Measurements from ENCODE around the gene TMEM106C. TPM values are rescaled to one million over a fixed set of nuclear protein-coding genes. Genes with fewer than 3 reads are reported as not detected.
"Not testable (repeated sequence)": the region's sequence is repeated elsewhere in the genome, so short reads cannot be mapped to it uniquely, and the experiment has no call there.

The TMEM106C gene
- polyA plus RNA-seq, 1 donor (not counting 4 experiments of a cell fraction or from before 2014, with no cell fraction given), result 134 TPM

DNA sequence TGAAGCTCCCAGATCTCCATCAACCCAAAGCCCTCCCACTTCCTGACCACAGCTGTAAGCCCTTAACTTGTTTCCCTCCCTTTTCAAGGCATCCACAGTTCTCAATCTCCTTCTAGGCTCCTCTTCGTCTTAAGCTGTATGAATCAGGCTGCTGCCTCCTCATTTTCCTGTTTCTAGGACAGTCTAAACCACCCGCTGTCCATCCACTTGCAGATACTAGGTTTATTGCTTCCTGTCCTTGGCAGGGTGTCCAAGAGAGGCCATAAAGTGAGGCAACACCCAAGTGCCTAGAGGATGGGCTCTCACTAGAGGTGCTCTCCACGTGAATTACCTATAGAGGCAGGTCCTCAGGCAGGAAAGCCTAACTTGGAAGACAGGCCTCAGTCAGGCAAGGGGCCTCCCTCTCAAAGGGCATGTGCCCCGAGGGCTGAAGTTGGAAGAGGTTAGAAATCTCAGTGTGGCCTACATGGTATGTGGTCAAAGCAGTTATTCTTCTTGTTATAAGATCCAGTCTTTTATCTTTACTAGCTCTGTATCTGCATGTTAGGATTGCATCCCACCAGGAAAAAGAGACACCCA, 8.8 kb upstream of the TMEM106C start:
- DNase-seq (ENCODE audit: low read depth, low spot score), result no peak
- FAIRE-seq, result peak; percentile 32
- H3K4me1 ChIP-seq (ENCODE audit: control insufficient read depth, extremely low read depth, insufficient read depth, low read length), result peaks cover 42% of the 10 kb centered on the region
- no peak overlapping the region for H3K4me2 ChIP-seq (ENCODE audit: control insufficient read depth, extremely low read depth, insufficient read depth, low read depth, low read length)
- no peaks in the 10 kb centered on the region for H3K9me3 ChIP-seq (ENCODE audit: control insufficient read depth, low read depth, low read length)
- TF ChIP-seq, protein P1, sequence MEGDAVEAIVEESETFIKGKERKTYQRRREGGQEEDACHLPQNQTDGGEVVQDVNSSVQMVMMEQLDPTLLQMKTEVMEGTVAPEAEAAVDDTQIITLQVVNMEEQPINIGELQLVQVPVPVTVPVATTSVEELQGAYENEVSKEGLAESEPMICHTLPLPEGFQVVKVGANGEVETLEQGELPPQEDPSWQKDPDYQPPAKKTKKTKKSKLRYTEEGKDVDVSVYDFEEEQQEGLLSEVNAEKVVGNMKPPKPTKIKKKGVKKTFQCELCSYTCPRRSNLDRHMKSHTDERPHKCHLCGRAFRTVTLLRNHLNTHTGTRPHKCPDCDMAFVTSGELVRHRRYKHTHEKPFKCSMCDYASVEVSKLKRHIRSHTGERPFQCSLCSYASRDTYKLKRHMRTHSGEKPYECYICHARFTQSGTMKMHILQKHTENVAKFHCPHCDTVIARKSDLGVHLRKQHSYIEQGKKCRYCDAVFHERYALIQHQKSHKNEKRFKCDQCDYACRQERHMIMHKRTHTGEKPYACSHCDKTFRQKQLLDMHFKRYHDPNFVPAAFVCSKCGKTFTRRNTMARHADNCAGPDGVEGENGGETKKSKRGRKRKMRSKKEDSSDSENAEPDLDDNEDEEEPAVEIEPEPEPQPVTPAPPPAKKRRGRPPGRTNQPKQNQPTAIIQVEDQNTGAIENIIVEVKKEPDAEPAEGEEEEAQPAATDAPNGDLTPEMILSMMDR (optimal IDR thresholded peaks at IDR 0.05 in 1 of 3, IDR thresholded peaks at IDR 0.05 in 1 of 3, conservative IDR thresholded peaks at IDR 0.05 in 1 of 3; ENCODE audit: extremely low read depth in 1 of 3, insufficient read depth in 2 of 3, low read length in 3 of 3), result no peak
- no peak for TF ChIP-seq EZH2 (IDR thresholded peaks at IDR 0.05; ENCODE audit: low read length)
- no peak overlapping the region for H3K4me3 ChIP-seq (ENCODE audit: control insufficient read depth in 2 of 3, extremely low read depth in 1 of 3, insufficient read depth in 2 of 3, low read depth in 1 of 3, low read length in 3 of 3)
- no peaks in the 10 kb centered on the region for H3K79me2 ChIP-seq (ENCODE audit: control insufficient read depth, insufficient read depth, low read length)
- dilution Hi-C loops (cut with MboI; ENCODE audit: extremely low pct_ligation_motif_present, low sequenced_read_pairs), result no loop called here
- H3K9ac ChIP-seq (ENCODE audit: control insufficient read depth, extremely low read depth, insufficient read depth, low read length), result no peak overlapping the region
- H3K27ac ChIP-seq (ENCODE audit: control insufficient read depth, insufficient read depth, low read length), result no peak overlapping the region
- H3K27me3 ChIP-seq (ENCODE audit: control insufficient read depth, extremely low read depth, insufficient read depth, low read length), result no peaks in the 10 kb centered on the region
- H4K20me1 ChIP-seq (ENCODE audit: control insufficient read depth, extremely low read depth, insufficient read depth, low read length), result no peaks in the 10 kb centered on the region
- no peak overlapping the region for H2AFZ ChIP-seq (ENCODE audit: control insufficient read depth, low read length)
- H3K36me3 ChIP-seq (ENCODE audit: control insufficient read depth in 2 of 2, extremely low read depth in 1 of 2, insufficient read depth in 2 of 2, low read length in 2 of 2), result no peaks in the 10 kb centered on the region
- no peaks in the 10 kb centered on the region for H3K9me1 ChIP-seq (ENCODE audit: control insufficient read depth, extremely low read depth, insufficient read depth, low read length)

- Histone ChIP-seq H3K9me1 (ENCODE audit: control insufficient read depth, extremely low read depth, insufficient read depth, low read length) (no peaks in the 10 kb centered on the region), H3K27ac (ENCODE audit: control insufficient read depth, insufficient read depth, low read length) (no peak overlapping the region), H3K27me3 (ENCODE audit: control insufficient read depth, extremely low read depth, insufficient read depth, low read length) (no peaks in the 10 kb centered on the region), H2AFZ (ENCODE audit: control insufficient read depth, low read length) (no peak overlapping the region), H3K79me2 (ENCODE audit: control insufficient read depth, insufficient read depth, low read length) (no peaks in the 10 kb centered on the region), H4K20me1 (ENCODE audit: control insufficient read depth, extremely low read depth, insufficient read depth, low read length) (no peaks in the 10 kb centered on the region), H3K4me3 (ENCODE audit: control insufficient read depth in 2 of 3, extremely low read depth in 1 of 3, insufficient read depth in 2 of 3, low read depth in 1 of 3, low read length in 3 of 3) (no peak overlapping the region), H3K9ac (ENCODE audit: control insufficient read depth, extremely low read depth, insufficient read depth, low read length) (no peak overlapping the region), H3K4me1 (ENCODE audit: control insufficient read depth, extremely low read depth, insufficient read depth, low read length) (peaks cover 37% of the 10 kb centered on the region), H3K9me3 (ENCODE audit: control insufficient read depth, low read depth, low read length) (no peaks in the 10 kb centered on the region), H3K4me2 (ENCODE audit: control insufficient read depth, extremely low read depth, insufficient read depth, low read depth, low read length) (no peak overlapping the region), H3K36me3 (ENCODE audit: control insufficient read depth in 2 of 2, extremely low read depth in 1 of 2, insufficient read depth in 2 of 2, low read length in 2 of 2) (no peaks in the 10 kb centered on the region)
- no peak for TF ChIP-seq EZH2 (IDR thresholded peaks at IDR 0.05; ENCODE audit: low read length)
- TF ChIP-seq, protein P1 (optimal IDR thresholded peaks at IDR 0.05 in 1 of 3, IDR thresholded peaks at IDR 0.05 in 1 of 3, conservative IDR thresholded peaks at IDR 0.05 in 1 of 3; ENCODE audit: extremely low read depth in 1 of 3, insufficient read depth in 2 of 3, low read length in 3 of 3), result no peak
- dilution Hi-C loops (cut with MboI; ENCODE audit: extremely low pct_ligation_motif_present, low sequenced_read_pairs), result no loop called here
- no peak for DNase-seq (ENCODE audit: low read depth, low spot score)
- peak; percentile 71 for FAIRE-seq
These were observed 8.3 kb upstream of the TMEM106C start for GRCh38 chr12:47955059-47955458.

- H3K27me3 ChIP-seq (ENCODE audit: control insufficient read depth, extremely low read depth, insufficient read depth, low read length); H2AFZ ChIP-seq (ENCODE audit: control insufficient read depth, low read length); H3K79me2 ChIP-seq (ENCODE audit: control insufficient read depth, insufficient read depth, low read length); H3K9me3 ChIP-seq (ENCODE audit: control insufficient read depth, low read depth, low read length); H3K4me3 ChIP-seq (ENCODE audit: control insufficient read depth in 2 of 3, extremely low read depth in 1 of 3, insufficient read depth in 2 of 3, low read depth in 1 of 3, low read length in 3 of 3); H3K27ac ChIP-seq (ENCODE audit: control insufficient read depth, insufficient read depth, low read length); H3K9ac ChIP-seq (ENCODE audit: control insufficient read depth, extremely low read depth, insufficient read depth, low read length); dilution Hi-C loops (cut with MboI; ENCODE audit: extremely low pct_ligation_motif_present, low sequenced_read_pairs); H3K4me2 ChIP-seq (ENCODE audit: control insufficient read depth, extremely low read depth, insufficient read depth, low read depth, low read length); H3K36me3 ChIP-seq (ENCODE audit: control insufficient read depth in 2 of 2, extremely low read depth in 1 of 2, insufficient read depth in 2 of 2, low read length in 2 of 2); DNase-seq (ENCODE audit: low read depth, low spot score); H4K20me1 ChIP-seq (ENCODE audit: control insufficient read depth, extremely low read depth, insufficient read depth, low read length); H3K9me1 ChIP-seq (ENCODE audit: control insufficient read depth, extremely low read depth, insufficient read depth, low read length); FAIRE-seq: not testable (repeated sequence)
- H3K4me1 ChIP-seq (ENCODE audit: control insufficient read depth, extremely low read depth, insufficient read depth, low read length), result peaks cover 16% of the 10 kb centered on the region
These were observed 5.7 kb upstream of the TMEM106C start for GRCh38 chr12:47957671-47958070.

Measured in keratinocyte (primary cell).